ENCODE results near the gene CEP128. TPM values are rescaled to one million over a fixed set of nuclear protein-coding genes. Genes with fewer than 3 reads are reported as not detected.

Gene CEP128
- total RNA-seq, 1 donor from 2014 or later, result 3.3 TPM

GRCh38 chr14:80567905-80568536 lies 373.5 kb downstream of the CEP128 start:
- no peak for TF ChIP-seq CTCF (IDR thresholded peaks at IDR 0.05)

GRCh38 chr14:80565001-80565400 lies 376.5 kb downstream of the CEP128 start:
- Histone ChIP-seq H3K9me3 (no peaks in the 10 kb centered on the region), H3K4me1 (no peaks in the 10 kb centered on the region), H3K4me3 (no peak overlapping the region), H3K27ac (no peak overlapping the region), H3K36me3 (no peaks in the 10 kb centered on the region), H3K27me3 (no peaks in the 10 kb centered on the region)
- intact Hi-C loops (cut with DNase I), result no loop called here
- DNase-seq (ENCODE audit: low spot score in 2 of 2), result no peak
- TF ChIP-seq CTCF (IDR thresholded peaks at IDR 0.05), result no peak

More at GRCh38 chr14:80567905-80568536, 373.5 kb downstream of the CEP128 start:
- H3K27me3 ChIP-seq, result no peaks in the 10 kb centered on the region
- no peak overlapping the region for H3K27ac ChIP-seq
- no peaks in the 10 kb centered on the region for H3K9me3 ChIP-seq
- no peak for DNase-seq (ENCODE audit: low spot score in 2 of 2)
- no peak overlapping the region for H3K4me3 ChIP-seq
- H3K4me1 ChIP-seq, result no peaks in the 10 kb centered on the region
- no peaks in the 10 kb centered on the region for H3K36me3 ChIP-seq
- intact Hi-C loops (cut with DNase I), result no loop called here

- no peak for DNase-seq (ENCODE audit: low spot score in 2 of 2)
- Histone ChIP-seq H3K27me3 (no peaks in the 10 kb centered on the region), H3K9me3 (no peaks in the 10 kb centered on the region), H3K4me1 (no peaks in the 10 kb centered on the region), H3K36me3 (no peaks in the 10 kb centered on the region), H3K27ac (no peak overlapping the region), H3K4me3 (no peak overlapping the region)
- TF ChIP-seq CTCF (IDR thresholded peaks at IDR 0.05), result no peak
- intact Hi-C loops (cut with DNase I), result no loop called here
Measured at GRCh38 chr14:80564051-80564450, 377.5 kb downstream of the CEP128 start.

GRCh38 chr14:80560800-80561657 lies 380.5 kb downstream of the CEP128 start:
- H3K27ac ChIP-seq, result no peak overlapping the region
- H3K4me1 ChIP-seq, result no peaks in the 10 kb centered on the region
- no peak for DNase-seq (ENCODE audit: low spot score in 2 of 2)
- H3K36me3 ChIP-seq, result no peaks in the 10 kb centered on the region
- H3K27me3 ChIP-seq, result no peaks in the 10 kb centered on the region
- no peak overlapping the region for H3K4me3 ChIP-seq
- no peak for TF ChIP-seq CTCF (IDR thresholded peaks at IDR 0.05)
- no peaks in the 10 kb centered on the region for H3K9me3 ChIP-seq
- intact Hi-C loops (cut with DNase I), result no loop called here

GRCh38 chr14:80554139-80554538 lies 387.4 kb downstream of the CEP128 start:
- no peak overlapping the region for H3K27ac ChIP-seq
- no peaks in the 10 kb centered on the region for H3K9me3 ChIP-seq
- no peaks in the 10 kb centered on the region for H3K36me3 ChIP-seq
- TF ChIP-seq CTCF (IDR thresholded peaks at IDR 0.05), result no peak
- no peak overlapping the region for H3K4me3 ChIP-seq
- no peak for DNase-seq (ENCODE audit: low spot score in 2 of 2)
- intact Hi-C loops (cut with DNase I), result no loop called here
- no peaks in the 10 kb centered on the region for H3K4me1 ChIP-seq
- no peaks in the 10 kb centered on the region for H3K27me3 ChIP-seq

Data from ascending aorta (tissue), 2 donors.